Activated T-cell treated with anti-CD3 and anti-CD28 coated beads, Interleukin-2, amount 50 U/mL, for 4 hours (primary cell): ENCODE data around the gene PHACTR1. TPM values are rescaled to one million over a fixed set of nuclear protein-coding genes. Genes with fewer than 3 reads are reported as not detected.

Source experiments
- ATAC-seq, 2 donors: fragments of 200-7000 bp; cut with Tn5 transposase; one replicate each; pipeline ENCODE4 v1.10.0; 2021
- DNase-seq: peaks from one replicate; pipeline ENCODE4 v3.0.0-alpha.2; 2020
- H3K27me3 Mint-ChIP-seq: one replicate; pipeline ENCODE4 v1.8.0; 2021; ENCODE audit warnings: low read depth, mixed read lengths
- H3K36me3 Mint-ChIP-seq: one replicate; pipeline ENCODE4 v1.8.0; 2022; ENCODE audit warnings: mixed read lengths; ENCODE audit not compliant: insufficient read depth
- H3K4me1 Mint-ChIP-seq: one replicate; pipeline ENCODE4 v1.8.0; 2021; ENCODE audit warnings: low read depth, mixed read lengths
- H3K4me3 Mint-ChIP-seq: one replicate; pipeline ENCODE4 v1.8.0; 2021; ENCODE audit warnings: mild to moderate bottlenecking, moderate library complexity, mixed read lengths
- H3K9me3 Mint-ChIP-seq: one replicate; pipeline ENCODE4 v1.8.0; 2021; ENCODE audit warnings: mixed read lengths
- total RNA-seq, 3 donors: library from RNA; stranded (reverse); gene quantifications; one replicate each; pipeline ENCODE4 v1.2.1, GENCODE V29; 2021

Gene PHACTR1
- total RNA-seq, 3 donors from 2014 or later = 0.26 to 1.1 (median 0.30) TPM

DNA sequence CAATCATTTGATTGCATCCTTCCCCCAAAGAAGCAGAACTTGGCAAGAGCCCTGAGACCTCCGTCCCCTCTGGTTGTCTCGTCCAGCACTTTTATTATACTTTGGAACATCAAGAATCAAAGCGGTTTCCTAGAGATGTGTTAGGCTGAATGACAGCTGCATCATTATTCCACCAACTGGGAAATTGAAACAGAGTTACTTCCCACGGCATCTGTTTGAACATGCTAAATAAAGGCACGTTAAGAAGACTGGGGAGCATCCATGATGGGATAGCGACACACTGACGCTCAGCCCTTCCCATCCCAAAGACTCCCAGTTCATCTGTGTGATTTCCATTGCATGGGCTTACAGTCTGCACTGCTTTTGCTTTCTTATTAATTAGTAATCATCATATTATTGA lies 464.0 kb downstream of the PHACTR1 start:
- DNase-seq (no peak), ATAC-seq (no peak)
- Mint-ChIP-seq H3K4me3 (no peak overlapping the region), H3K9me3 (no peaks in the 10 kb centered on the region), H3K36me3 (no peaks in the 10 kb centered on the region), H3K27me3 (peaks cover 18% of the 10 kb centered on the region), H3K4me1 (peaks cover 5% of the 10 kb centered on the region)

GRCh38 chr6:13181393-13181792 lies 464.8 kb downstream of the PHACTR1 start:
- Mint-ChIP-seq H3K36me3 (no peaks in the 10 kb centered on the region), H3K27me3 (peaks cover 16% of the 10 kb centered on the region), H3K9me3 (no peaks in the 10 kb centered on the region), H3K4me1 (peaks cover 5% of the 10 kb centered on the region), H3K4me3 (no peak overlapping the region)
- ATAC-seq (no peak), DNase-seq (no peak)

DNA sequence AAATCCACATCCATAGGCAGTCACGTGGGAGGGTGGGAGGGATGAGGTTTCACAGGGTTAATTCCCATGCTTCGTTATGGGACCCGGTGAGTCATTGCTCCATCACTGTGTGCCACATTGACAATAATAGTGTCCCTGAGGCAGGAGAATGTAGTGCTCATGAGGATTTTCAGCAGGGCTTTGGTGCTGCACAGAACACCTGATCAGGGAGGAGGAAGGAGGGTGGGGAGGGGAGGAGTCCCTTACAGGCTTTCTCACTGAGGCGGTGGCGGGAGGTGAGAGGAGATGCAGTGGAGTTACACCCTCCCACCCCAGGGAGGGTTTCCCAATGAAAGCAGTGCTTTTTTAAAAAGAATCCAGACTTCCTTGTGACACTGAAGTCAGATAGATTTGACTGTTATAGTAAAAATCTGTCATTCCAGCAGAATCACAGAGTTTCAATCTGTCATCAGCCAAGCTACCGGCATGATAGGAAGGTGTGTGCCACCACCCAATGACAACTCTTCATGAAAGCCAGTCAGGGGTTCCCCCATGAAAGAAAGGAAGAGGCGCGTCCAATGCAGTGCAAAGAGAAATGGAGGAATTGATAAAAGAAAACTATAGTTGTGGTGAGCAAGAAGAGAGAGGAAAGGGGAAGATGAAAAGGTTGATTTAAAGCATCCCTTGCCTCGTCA lies 467.0 kb downstream of the PHACTR1 start:
- H3K9me3 Mint-ChIP-seq = no peaks in the 10 kb centered on the region
- peaks cover 2% of the 10 kb centered on the region for H3K4me1 Mint-ChIP-seq
- no peaks in the 10 kb centered on the region for H3K36me3 Mint-ChIP-seq
- H3K4me3 Mint-ChIP-seq = no peak overlapping the region
- DNase-seq (no peak), ATAC-seq (peak in 1 of 2 donors; percentile 27)
- peaks cover 14% of the 10 kb centered on the region for H3K27me3 Mint-ChIP-seq

- Mint-ChIP-seq H3K36me3 (no peaks in the 10 kb centered on the region), H3K9me3 (no peaks in the 10 kb centered on the region), H3K4me3 (no peak overlapping the region), H3K4me1 (peaks cover 2% of the 10 kb centered on the region), H3K27me3 (peaks cover 14% of the 10 kb centered on the region)
- DNase-seq = no peak
- no peak for ATAC-seq
Measured at GRCh38 chr6:13184089-13184468, 467.5 kb downstream of the PHACTR1 start.

DNA sequence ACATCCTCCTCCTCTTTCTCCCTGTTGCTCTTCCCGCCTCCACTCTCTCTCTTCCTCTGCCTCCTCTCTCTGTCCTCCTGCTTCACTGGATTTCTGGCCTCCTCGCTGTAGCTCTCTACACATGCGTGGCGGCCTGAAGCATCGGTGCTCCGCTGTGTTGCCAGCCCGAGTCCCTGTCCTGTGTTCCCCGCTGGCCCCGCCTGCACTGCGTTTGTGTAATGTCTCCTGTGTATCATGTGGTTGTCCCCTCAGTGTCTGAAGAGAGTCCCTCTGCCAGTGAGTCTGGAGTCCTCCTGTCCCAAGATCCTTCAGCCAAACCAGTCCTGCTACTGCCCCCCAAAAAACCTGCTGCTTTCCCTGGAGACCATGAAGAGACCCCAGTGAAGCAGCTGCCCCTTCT lies 468.0 kb downstream of the PHACTR1 start:
- DNase-seq (no peak), ATAC-seq (no peak)
- H3K36me3 Mint-ChIP-seq = no peaks in the 10 kb centered on the region
- peaks cover 14% of the 10 kb centered on the region for H3K27me3 Mint-ChIP-seq
- H3K9me3 Mint-ChIP-seq = no peaks in the 10 kb centered on the region
- H3K4me1 Mint-ChIP-seq = peaks cover 2% of the 10 kb centered on the region
- no peak overlapping the region for H3K4me3 Mint-ChIP-seq

DNA sequence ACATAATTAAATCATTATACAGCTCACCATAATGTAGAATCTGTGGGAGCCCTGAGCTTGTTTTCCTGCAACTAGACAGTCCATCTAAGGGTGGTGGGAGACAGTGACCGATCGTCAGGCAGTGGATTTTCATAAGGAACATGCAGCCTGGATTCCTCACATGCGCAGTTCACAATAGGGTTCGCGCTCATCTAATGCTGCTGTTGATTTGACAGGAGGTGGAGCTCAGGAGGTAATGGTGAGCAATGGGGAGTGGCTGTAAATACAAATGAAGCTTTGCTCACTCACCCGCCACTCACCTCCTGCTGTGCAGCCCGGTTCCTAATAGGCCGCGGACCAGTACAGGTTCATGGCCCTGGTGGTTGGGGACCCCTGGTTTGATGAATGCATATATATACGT lies 470.3 kb downstream of the PHACTR1 start:
- Mint-ChIP-seq H3K36me3 (no peaks in the 10 kb centered on the region), H3K27me3 (peaks cover 8% of the 10 kb centered on the region), H3K4me3 (no peak overlapping the region), H3K4me1 (peaks cover 2% of the 10 kb centered on the region), H3K9me3 (no peaks in the 10 kb centered on the region)
- ATAC-seq (no peak), DNase-seq (no peak)

DNA sequence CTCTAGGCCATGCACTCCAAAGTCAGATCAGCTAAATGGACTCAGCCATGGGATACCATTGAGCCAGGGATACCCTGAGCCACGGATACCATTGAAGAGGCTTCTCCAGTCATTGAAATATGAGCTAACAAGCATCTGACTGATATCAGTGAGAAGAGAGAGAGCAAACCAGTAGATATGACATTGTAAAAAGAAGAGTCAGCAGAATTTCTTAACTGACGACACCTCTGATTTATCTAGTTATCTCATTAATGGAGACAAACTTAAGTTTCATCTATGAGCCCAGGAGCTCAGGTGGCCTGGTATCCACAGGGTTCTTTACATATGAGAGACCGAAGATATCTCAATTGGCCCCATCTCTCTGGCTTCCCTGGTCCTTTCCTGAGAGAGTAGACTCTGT lies 471.1 kb downstream of the PHACTR1 start:
- Mint-ChIP-seq H3K36me3 (no peaks in the 10 kb centered on the region), H3K9me3 (no peaks in the 10 kb centered on the region), H3K4me3 (no peak overlapping the region), H3K27me3 (peaks cover 8% of the 10 kb centered on the region), H3K4me1 (peaks cover 2% of the 10 kb centered on the region)
- no peak for DNase-seq
- no peak for ATAC-seq

DNA sequence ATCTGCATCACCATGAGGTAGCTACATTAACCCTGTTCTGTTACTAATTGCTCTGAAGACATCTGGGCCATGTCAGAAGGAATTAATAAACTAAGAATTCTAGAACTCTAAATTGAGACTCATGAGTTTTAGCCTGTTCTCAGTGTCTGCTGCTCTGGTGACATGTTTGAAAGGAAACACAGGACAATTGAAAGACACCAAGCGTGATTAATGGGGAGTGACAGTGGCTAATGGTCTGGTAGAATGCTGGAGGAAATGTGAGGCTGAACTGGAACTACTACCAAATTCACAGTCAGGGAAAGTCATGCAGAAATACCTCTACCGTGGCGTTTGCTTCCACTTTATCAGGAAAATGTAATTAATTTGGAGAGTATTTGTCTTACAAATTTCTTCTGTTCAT lies 471.7 kb downstream of the PHACTR1 start:
- Mint-ChIP-seq H3K9me3 (no peaks in the 10 kb centered on the region), H3K4me1 (peaks cover 2% of the 10 kb centered on the region), H3K4me3 (no peak overlapping the region), H3K36me3 (no peaks in the 10 kb centered on the region), H3K27me3 (peaks cover 8% of the 10 kb centered on the region)
- DNase-seq (no peak), ATAC-seq (no peak)

GRCh38 chr6:13189710-13190109 lies 473.1 kb downstream of the PHACTR1 start:
- Mint-ChIP-seq H3K36me3 (no peaks in the 10 kb centered on the region), H3K9me3 (no peaks in the 10 kb centered on the region), H3K27me3 (peaks cover 9% of the 10 kb centered on the region)

DNA sequence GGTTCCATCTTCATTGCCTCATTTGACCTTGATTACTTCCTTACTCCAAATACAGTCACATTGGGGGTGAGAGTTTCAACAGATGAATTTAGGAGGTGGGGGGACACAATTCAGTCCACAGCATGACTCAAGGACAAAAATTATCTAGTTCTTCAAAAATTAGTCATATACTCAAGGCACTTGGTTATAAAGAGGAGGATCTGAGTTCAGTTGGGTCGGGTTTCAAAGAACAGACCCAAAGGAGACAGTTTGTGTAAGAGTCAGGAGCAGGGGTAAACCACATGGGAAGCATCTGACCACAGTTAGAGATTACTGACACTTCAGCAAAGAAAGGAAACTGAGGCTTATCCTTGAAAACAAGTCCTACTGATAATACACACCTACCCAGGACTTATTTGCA lies 473.8 kb downstream of the PHACTR1 start:
- Mint-ChIP-seq H3K9me3 (no peaks in the 10 kb centered on the region), H3K4me1 (no peaks in the 10 kb centered on the region), H3K27me3 (peaks cover 6% of the 10 kb centered on the region), H3K36me3 (no peaks in the 10 kb centered on the region), H3K4me3 (no peak overlapping the region)
- ATAC-seq (no peak), DNase-seq (no peak)

More at GRCh38 chr6:13189710-13190109, 473.1 kb downstream of the PHACTR1 start:
- ATAC-seq (no peak), DNase-seq (no peak)
- no peak overlapping the region for H3K4me3 Mint-ChIP-seq
- H3K4me1 Mint-ChIP-seq = no peaks in the 10 kb centered on the region

- ATAC-seq (no peak), DNase-seq (no peak)
- Mint-ChIP-seq H3K27me3 (peaks cover 6% of the 10 kb centered on the region), H3K9me3 (no peaks in the 10 kb centered on the region), H3K36me3 (no peaks in the 10 kb centered on the region), H3K4me3 (no peak overlapping the region), H3K4me1 (no peaks in the 10 kb centered on the region)
Measured at GRCh38 chr6:13191461-13191860, 474.9 kb downstream of the PHACTR1 start.

DNA sequence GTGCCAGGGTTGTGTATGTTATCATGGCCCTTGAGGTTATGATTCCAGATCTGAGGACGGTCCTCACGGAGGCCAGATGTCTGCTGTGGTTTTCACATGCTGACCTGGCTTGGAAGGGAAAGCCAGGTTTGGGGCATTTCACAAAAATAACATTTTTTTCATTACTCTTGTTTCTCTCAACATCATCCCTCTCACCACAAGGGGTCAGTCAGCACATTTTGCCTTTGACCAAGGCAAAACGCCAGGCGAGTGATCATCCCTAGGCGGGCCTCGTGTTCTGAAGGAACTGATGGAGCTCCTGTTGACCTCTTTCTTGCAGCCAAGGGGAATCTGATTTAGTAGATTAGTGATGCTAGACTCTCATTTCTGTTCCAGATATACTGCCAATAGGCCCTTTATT lies 478.3 kb downstream of the PHACTR1 start:
- DNase-seq (no peak), ATAC-seq (no peak)
- no peaks in the 10 kb centered on the region for H3K4me1 Mint-ChIP-seq
- H3K36me3 Mint-ChIP-seq = no peaks in the 10 kb centered on the region
- no peak overlapping the region for H3K4me3 Mint-ChIP-seq
- no peaks in the 10 kb centered on the region for H3K9me3 Mint-ChIP-seq
- H3K27me3 Mint-ChIP-seq = peaks cover 11% of the 10 kb centered on the region

DNA sequence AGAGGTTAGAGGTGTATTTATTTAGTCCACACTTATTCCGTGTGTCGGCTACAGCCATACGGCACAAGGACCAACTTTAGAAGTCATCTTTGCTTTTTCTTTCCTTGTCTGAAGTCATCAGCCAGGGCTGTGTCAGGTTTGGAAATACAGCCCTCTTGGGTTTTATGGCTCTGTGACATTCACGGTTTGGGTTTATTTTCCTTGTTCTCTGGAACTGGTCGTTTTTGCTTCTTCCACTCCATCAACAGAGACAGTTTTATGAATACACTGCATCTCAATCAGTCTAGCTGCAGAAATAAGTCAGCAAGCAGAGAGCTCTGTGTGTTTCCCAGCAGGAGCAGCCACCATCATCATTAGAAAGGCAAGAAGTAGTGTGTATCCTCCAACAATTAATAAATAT lies 479.2 kb downstream of the PHACTR1 start:
- ATAC-seq = no peak
- no peaks in the 10 kb centered on the region for H3K9me3 Mint-ChIP-seq
- DNase-seq = no peak
- H3K4me3 Mint-ChIP-seq = no peak overlapping the region
- no peaks in the 10 kb centered on the region for H3K36me3 Mint-ChIP-seq
- no peaks in the 10 kb centered on the region for H3K4me1 Mint-ChIP-seq
- H3K27me3 Mint-ChIP-seq = peaks cover 11% of the 10 kb centered on the region

DNA sequence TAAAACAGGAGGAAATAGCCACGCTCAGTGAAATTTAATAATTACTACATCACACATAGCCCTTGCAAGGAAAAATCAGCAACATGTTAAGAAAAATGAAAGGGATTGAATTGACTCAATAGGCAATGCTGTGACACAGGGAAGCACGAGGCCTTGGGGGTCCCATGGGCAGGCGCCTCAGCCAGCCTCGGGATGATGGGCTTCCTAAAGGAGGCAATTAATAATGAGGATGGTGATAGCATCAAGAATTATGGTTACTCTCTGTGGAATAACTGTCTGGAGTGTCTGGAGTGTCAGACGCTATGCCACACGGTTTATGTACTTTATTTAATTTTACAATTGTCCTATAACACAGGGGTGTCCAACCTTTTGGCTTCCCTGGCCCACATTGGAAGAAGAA lies 481.6 kb downstream of the PHACTR1 start:
- Mint-ChIP-seq H3K4me3 (no peak overlapping the region), H3K27me3 (peaks cover 9% of the 10 kb centered on the region)

DNA sequence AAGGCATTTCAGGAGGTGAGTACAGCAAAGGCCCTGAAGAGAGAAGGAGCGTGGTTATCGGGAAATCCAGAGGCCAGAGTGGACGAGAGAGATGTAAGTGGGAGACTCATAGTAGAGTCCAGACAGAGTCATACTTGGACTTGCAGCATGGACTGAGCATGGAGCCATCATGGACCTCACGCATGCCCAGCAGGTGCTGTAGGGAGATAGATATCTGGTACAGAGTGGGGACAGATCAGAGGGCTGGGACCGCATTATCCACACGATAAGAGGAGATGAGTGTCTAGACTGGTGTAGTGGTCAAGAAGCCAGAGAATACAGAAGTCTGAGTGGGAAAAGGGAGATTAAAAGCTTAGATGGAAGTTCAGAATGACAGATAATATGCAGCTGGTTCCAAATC lies 484.8 kb downstream of the PHACTR1 start:
- Mint-ChIP-seq H3K4me1 (no peaks in the 10 kb centered on the region), H3K4me3 (no peak overlapping the region), H3K27me3 (peaks cover 5% of the 10 kb centered on the region), H3K9me3 (no peaks in the 10 kb centered on the region), H3K36me3 (no peaks in the 10 kb centered on the region)
- DNase-seq (no peak), ATAC-seq (no peak)

More for the DNA sequence above, 481.6 kb downstream of the PHACTR1 start:
- Mint-ChIP-seq H3K9me3 (no peaks in the 10 kb centered on the region), H3K4me1 (no peaks in the 10 kb centered on the region), H3K36me3 (no peaks in the 10 kb centered on the region)
- DNase-seq (no peak), ATAC-seq (no peak)
